Measurements from ENCODE around the gene ECSCR. TPM values are rescaled to one million over a fixed set of nuclear protein-coding genes. Genes with fewer than 3 reads are reported as not detected.
"Not testable (repeated sequence)": the region's sequence is repeated elsewhere in the genome, so short reads cannot be mapped to it uniquely, and the experiment has no call there.

The ECSCR gene, protein sequence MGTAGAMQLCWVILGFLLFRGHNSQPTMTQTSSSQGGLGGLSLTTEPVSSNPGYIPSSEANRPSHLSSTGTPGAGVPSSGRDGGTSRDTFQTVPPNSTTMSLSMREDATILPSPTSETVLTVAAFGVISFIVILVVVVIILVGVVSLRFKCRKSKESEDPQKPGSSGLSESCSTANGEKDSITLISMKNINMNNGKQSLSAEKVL
- 21.6 TPM for polyA plus RNA-seq
- long read RNA-seq, donor 1, partial matches to known transcripts: 0 of 2 reads
- long read RNA-seq, donor 1, other reads (novel, unspliced or antisense): 0 of 2 reads
- long read RNA-seq, donor 2, partial matches to known transcripts: 0 of 3 reads
- long read RNA-seq, donor 2, other reads (novel, unspliced or antisense): 0 of 3 reads
- long read RNA-seq, donor 3, partial matches to known transcripts: 0 of 4 reads
- long read RNA-seq, donor 3, other reads (novel, unspliced or antisense): 0 of 4 reads
- long read RNA-seq, donor 4: 0 reads
- long read RNA-seq, donor 5, transcript ECSCR-201 (10 exons, 1,035 nt): major isoform, 5 of 5 reads
- long read RNA-seq, donor 5, partial matches to known transcripts: 0 of 5 reads
- long read RNA-seq, donor 5, other reads (novel, unspliced or antisense): 0 of 5 reads
- long read RNA-seq, donor 6, partial matches to known transcripts: 0 of 3 reads
- long read RNA-seq, donor 6, other reads (novel, unspliced or antisense): 0 of 3 reads
- long read RNA-seq, donor 7, partial matches to known transcripts: 0 of 3 reads
- long read RNA-seq, donor 7, other reads (novel, unspliced or antisense): 0 of 3 reads
- long read RNA-seq, donor 8, transcript ECSCR-201 (10 exons, 1,035 nt): major isoform, 6 of 6 reads
- long read RNA-seq, donor 8, partial matches to known transcripts: 0 of 6 reads
- long read RNA-seq, donor 8, other reads (novel, unspliced or antisense): 0 of 6 reads
- long read RNA-seq, donor 9, partial matches to known transcripts: 0 of 1 reads
- long read RNA-seq, donor 9, other reads (novel, unspliced or antisense): 0 of 1 reads
- long read RNA-seq, donor 10, partial matches to known transcripts: 0 of 3 reads
- long read RNA-seq, donor 10, other reads (novel, unspliced or antisense): 0 of 3 reads
- long read RNA-seq, donor 11, transcript ECSCR-201 (10 exons, 1,035 nt): major isoform, 5 of 5 reads
- long read RNA-seq, donor 11, partial matches to known transcripts: 0 of 5 reads
- long read RNA-seq, donor 11, other reads (novel, unspliced or antisense): 0 of 5 reads

GRCh38 chr5:139462586-139463276 lies at the start of gene ECSCR:
ECSCR (minus strand) TSS chr5:139462743; CDS start chr5:139462670, 73 bp downstream.
- no peak for DNase-seq
- peak within 1 kb of the TSS; percentile 28 for H3K4me3 ChIP-seq (ENCODE audit: low read length)

GRCh38 chr5:139504722-139505121 lies 42.2 kb upstream of the ECSCR start:
- H3K4me1 ChIP-seq (ENCODE audit: control insufficient read depth, insufficient read depth, low read length); H3K36me3 ChIP-seq (ENCODE audit: control insufficient read depth, insufficient read depth, low read length); H3K27ac ChIP-seq (ENCODE audit: low read length); H3K27me3 ChIP-seq (ENCODE audit: control insufficient read depth, insufficient read depth, low read length); H3K9me3 ChIP-seq (ENCODE audit: control insufficient read depth, low read depth, low read length); DNase-seq; H3K4me3 ChIP-seq (ENCODE audit: low read length): not testable (repeated sequence)
- no CpG with 5 or more reads among the region's 5 CpGs for WGBS (ENCODE audit: insufficient coverage, low lambda C conversion rate)

More at GRCh38 chr5:139462586-139463276, at the start of gene ECSCR:
- Histone ChIP-seq H3K27ac (ENCODE audit: low read length) (no peak within 1 kb of the TSS), H3K36me3 (ENCODE audit: control insufficient read depth, insufficient read depth, low read length) (no peaks in the 10 kb centered on the region), H3K27me3 (ENCODE audit: control insufficient read depth, insufficient read depth, low read length) (no peaks in the 10 kb centered on the region), H3K9me3 (ENCODE audit: control insufficient read depth, low read depth, low read length) (no peaks in the 10 kb centered on the region), H3K4me1 (ENCODE audit: control insufficient read depth, insufficient read depth, low read length) (no peaks in the 10 kb centered on the region)
- 57% methylated on average over 1 of the region's 10 CpGs for WGBS (ENCODE audit: insufficient coverage, low lambda C conversion rate)

DNA sequence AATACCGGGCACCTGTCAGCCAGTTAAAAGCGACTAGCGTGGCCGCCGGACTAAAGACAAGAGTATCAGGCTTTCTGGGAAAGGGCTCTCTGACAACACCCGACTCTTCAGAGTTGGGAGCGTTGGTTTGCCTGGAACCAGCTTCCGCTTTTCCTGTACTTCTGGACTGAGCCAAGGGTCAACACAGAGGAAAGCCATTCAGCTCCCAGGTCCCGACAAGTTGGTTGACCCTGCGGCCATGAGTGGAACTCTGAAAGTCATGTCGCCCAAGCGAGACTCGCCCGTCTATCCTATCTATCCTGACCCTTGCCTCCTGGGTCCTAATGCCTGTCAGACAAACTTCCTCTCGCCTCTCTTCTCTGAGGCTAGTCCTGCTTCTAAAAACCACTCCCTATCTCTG lies 41.3 kb upstream of the ECSCR start:
- H3K27ac ChIP-seq (ENCODE audit: low read length); H3K9me3 ChIP-seq (ENCODE audit: control insufficient read depth, low read depth, low read length); H3K36me3 ChIP-seq (ENCODE audit: control insufficient read depth, insufficient read depth, low read length); H3K27me3 ChIP-seq (ENCODE audit: control insufficient read depth, insufficient read depth, low read length); H3K4me3 ChIP-seq (ENCODE audit: low read length); DNase-seq; H3K4me1 ChIP-seq (ENCODE audit: control insufficient read depth, insufficient read depth, low read length): not testable (repeated sequence)
- WGBS (ENCODE audit: insufficient coverage, low lambda C conversion rate): no CpG with 5 or more reads among the region's 15 CpGs

DNA sequence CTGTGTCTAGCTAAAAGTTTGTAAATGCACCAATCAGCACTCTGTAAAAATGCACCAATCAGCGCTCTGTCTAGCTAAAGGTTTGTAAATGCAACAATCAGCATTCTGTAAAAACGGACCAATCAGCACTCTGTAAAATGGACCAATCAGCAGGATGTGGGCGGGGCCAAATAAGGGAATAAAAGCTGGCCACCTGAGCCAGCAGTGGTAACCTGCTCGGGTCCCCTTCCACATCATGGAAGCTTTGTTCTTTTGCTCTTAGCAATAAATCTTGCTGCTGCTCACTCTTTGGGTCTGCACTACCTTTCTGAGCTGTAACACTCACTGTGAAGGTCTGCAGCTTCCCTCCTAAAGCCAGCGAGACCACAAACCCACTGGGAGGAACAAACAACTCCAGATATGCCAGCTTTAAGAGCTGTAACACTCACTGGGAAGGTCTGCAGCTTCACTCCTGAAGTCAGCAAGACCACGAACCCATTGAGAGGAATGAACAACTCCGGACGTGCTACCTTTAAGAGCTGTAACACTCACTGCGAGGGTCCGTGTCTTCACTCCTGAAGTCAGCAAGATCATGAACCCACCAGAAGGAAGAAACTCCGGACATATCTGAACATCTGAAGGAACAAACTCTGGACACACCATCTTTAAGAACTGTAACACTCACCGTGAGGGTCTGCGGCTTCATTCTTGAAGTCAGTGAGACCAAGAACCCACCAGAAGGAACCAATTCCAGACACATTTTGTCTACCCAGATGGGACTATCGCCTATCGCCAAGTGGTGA lies 40.7 kb upstream of the ECSCR start:
- no CpG with 5 or more reads among the region's 15 CpGs for WGBS (ENCODE audit: insufficient coverage, low lambda C conversion rate)
- not testable (repeated sequence) for H3K36me3 ChIP-seq (ENCODE audit: control insufficient read depth, insufficient read depth, low read length); H3K27me3 ChIP-seq (ENCODE audit: control insufficient read depth, insufficient read depth, low read length); H3K9me3 ChIP-seq (ENCODE audit: control insufficient read depth, low read depth, low read length); H3K27ac ChIP-seq (ENCODE audit: low read length); DNase-seq; H3K4me1 ChIP-seq (ENCODE audit: control insufficient read depth, insufficient read depth, low read length); H3K4me3 ChIP-seq (ENCODE audit: low read length)

DNA sequence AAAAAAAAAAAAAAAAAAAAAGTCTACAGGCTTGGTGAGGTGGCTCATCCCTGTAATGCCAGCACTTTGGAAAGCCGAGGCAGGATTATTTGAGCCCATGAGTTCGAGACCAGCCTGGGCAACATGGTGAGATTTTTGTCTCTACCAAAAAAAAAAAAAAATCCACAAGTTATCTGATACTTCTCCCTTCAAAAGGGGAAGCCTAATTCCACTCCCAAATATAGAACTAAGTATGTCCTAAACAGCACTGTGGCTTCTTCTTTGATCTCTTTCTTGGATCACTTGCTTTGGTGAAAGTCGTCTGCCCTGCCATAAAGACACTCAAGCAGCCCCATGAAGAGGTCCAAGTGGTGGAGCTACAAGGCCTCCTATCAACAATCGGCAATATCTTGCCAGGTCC lies 38.8 kb upstream of the ECSCR start:
- no CpG with 5 or more reads among the region's 4 CpGs for WGBS (ENCODE audit: insufficient coverage, low lambda C conversion rate)
- H3K27ac ChIP-seq (ENCODE audit: low read length): no peak overlapping the region
- H3K4me3 ChIP-seq (ENCODE audit: low read length): no peak overlapping the region
- H3K36me3 ChIP-seq (ENCODE audit: control insufficient read depth, insufficient read depth, low read length): no peaks in the 10 kb centered on the region
- no peaks in the 10 kb centered on the region for H3K9me3 ChIP-seq (ENCODE audit: control insufficient read depth, low read depth, low read length)
- DNase-seq: no peak
- H3K27me3 ChIP-seq (ENCODE audit: control insufficient read depth, insufficient read depth, low read length): no peaks in the 10 kb centered on the region
- H3K4me1 ChIP-seq (ENCODE audit: control insufficient read depth, insufficient read depth, low read length): no peaks in the 10 kb centered on the region

DNA sequence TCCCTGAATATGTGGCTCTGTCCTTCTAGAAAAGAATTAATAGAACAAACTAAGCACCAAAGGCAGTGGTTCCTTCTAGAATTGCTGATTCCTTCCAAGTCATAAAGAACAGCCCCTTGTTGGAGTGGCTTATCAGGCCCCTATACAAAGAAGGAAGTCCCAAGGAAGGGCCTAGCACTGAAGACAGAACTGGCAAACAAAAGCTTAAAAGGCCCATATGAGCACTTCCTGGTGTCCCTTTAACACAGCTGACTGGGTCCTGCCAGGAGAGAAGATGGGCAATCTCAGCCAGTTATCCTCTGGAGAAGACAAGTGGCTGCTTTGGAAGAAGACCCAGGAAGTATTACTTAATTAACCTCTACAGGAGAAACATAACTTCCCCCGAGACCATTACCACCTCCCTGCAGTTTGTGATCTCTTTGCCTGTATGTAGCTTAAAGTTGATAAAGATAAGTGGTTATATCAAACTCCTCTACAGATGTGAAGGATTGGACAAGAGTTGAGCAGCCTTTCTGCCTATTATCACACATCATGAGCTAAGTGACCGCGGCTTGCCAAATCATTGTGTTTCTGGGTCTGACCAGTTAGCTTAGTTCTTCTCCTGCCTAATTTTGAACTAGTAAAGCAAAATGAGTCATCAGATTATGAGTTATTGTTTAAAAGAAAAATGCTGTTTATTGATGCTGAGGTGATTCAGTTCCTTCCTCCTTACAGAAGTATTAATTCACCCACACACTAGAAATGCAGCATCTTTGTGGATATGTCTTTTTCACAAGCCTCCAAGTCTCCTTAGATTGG lies 33.3 kb upstream of the ECSCR start:
- Histone ChIP-seq H3K27me3 (ENCODE audit: control insufficient read depth, insufficient read depth, low read length) (no peaks in the 10 kb centered on the region), H3K36me3 (ENCODE audit: control insufficient read depth, insufficient read depth, low read length) (no peaks in the 10 kb centered on the region), H3K27ac (ENCODE audit: low read length) (no peak overlapping the region), H3K9me3 (ENCODE audit: control insufficient read depth, low read depth, low read length) (no peaks in the 10 kb centered on the region), H3K4me1 (ENCODE audit: control insufficient read depth, insufficient read depth, low read length) (peaks cover 4% of the 10 kb centered on the region), H3K4me3 (ENCODE audit: low read length) (no peak overlapping the region)
- no peak for DNase-seq
- WGBS (ENCODE audit: insufficient coverage, low lambda C conversion rate): no CpG with 5 or more reads among the region's 3 CpGs

DNA sequence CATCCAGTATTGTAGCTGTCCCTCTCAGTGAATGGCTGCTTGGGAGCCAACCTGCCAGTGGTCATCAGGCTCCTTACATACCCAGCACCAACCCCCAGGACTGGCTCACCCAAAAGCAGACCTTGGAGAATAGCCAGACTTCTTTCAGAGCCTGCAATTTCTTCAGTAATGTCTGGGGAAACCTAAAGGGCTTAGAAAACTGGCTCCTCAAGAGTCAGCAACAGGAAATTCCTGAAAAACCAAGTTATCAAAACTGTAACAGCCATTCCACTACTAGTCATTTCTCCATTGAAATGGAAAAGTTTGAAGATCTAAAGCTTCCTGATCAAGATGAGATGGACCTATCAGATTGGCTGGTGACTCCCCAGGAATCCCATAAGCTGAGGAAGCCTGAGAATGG lies 32.3 kb upstream of the ECSCR start:
- no peak for DNase-seq
- Histone ChIP-seq H3K27ac (ENCODE audit: low read length) (no peak overlapping the region), H3K9me3 (ENCODE audit: control insufficient read depth, low read depth, low read length) (no peaks in the 10 kb centered on the region), H3K36me3 (ENCODE audit: control insufficient read depth, insufficient read depth, low read length) (no peaks in the 10 kb centered on the region), H3K27me3 (ENCODE audit: control insufficient read depth, insufficient read depth, low read length) (no peaks in the 10 kb centered on the region), H3K4me3 (ENCODE audit: low read length) (no peak overlapping the region), H3K4me1 (ENCODE audit: control insufficient read depth, insufficient read depth, low read length) (peaks cover 4% of the 10 kb centered on the region)

- peak; percentile 57 to 72 for DNase-seq
- Histone ChIP-seq H3K4me3 (ENCODE audit: low read length) (no peak overlapping the region), H3K4me1 (ENCODE audit: control insufficient read depth, insufficient read depth, low read length) (peaks cover 4% of the 10 kb centered on the region), H3K36me3 (ENCODE audit: control insufficient read depth, insufficient read depth, low read length) (no peaks in the 10 kb centered on the region), H3K27me3 (ENCODE audit: control insufficient read depth, insufficient read depth, low read length) (no peaks in the 10 kb centered on the region), H3K27ac (ENCODE audit: low read length) (no peak overlapping the region), H3K9me3 (ENCODE audit: control insufficient read depth, low read depth, low read length) (no peaks in the 10 kb centered on the region)
- 0% methylated on average over 1 of the region's 3 CpGs for WGBS (ENCODE audit: insufficient coverage, low lambda C conversion rate)
Observed at GRCh38 chr5:139494256-139494655, 31.7 kb upstream of the ECSCR start.

DNA sequence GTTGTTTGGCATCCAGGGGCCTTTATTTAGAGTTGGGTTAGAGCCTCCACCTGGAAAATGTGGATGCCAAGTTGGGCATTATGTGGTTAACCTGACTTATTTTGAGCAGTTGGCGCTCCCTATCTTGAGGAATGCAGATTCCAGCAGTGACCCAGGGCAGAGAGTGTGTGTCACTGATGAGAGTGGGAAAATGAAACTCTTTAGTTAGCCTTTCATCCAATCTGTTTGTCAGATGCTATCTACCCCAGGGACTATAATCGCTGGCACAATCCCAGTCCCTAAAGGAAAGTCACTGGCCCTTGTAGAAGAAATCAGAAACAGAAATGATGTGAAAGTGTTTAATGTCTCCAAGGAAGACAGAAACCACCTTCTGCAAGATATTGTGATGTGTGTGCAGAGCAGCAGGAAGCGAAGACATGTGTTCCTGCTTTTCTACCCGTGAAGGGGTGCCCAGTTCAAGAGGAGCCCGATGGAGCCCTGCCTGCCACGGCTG lies 30.2 kb upstream of the ECSCR start:
- H3K36me3 ChIP-seq (ENCODE audit: control insufficient read depth, insufficient read depth, low read length): no peaks in the 10 kb centered on the region

More for the DNA sequence above, 30.2 kb upstream of the ECSCR start:
- Histone ChIP-seq H3K4me3 (ENCODE audit: low read length) (no peak overlapping the region), H3K9me3 (ENCODE audit: control insufficient read depth, low read depth, low read length) (no peaks in the 10 kb centered on the region), H3K27ac (ENCODE audit: low read length) (no peak overlapping the region), H3K4me1 (ENCODE audit: control insufficient read depth, insufficient read depth, low read length) (peaks cover 4% of the 10 kb centered on the region), H3K27me3 (ENCODE audit: control insufficient read depth, insufficient read depth, low read length) (no peaks in the 10 kb centered on the region)
- peak in 1 of 2 donors; percentile 21 for DNase-seq
- no CpG with 5 or more reads among the region's 6 CpGs for WGBS (ENCODE audit: insufficient coverage, low lambda C conversion rate)

Data from large intestine (tissue), 12 donors.